ENCODE data around the gene LIMS1.
"Not testable (repeated sequence)": the region's sequence is repeated elsewhere in the genome, so short reads cannot be mapped to it uniquely, and the experiment has no call there.

LIMS1 gene

GRCh38 chr2:108670282-108670681, 136.0 kb downstream of the LIMS1 start:
- not testable (repeated sequence) for DNase-seq

- not testable (repeated sequence) for DNase-seq
Measured at GRCh38 chr2:108672200-108672805, 138.0 kb downstream of the LIMS1 start.

GRCh38 chr2:108676522-108676921, 142.3 kb downstream of the LIMS1 start:
- DNase-seq: not testable (repeated sequence)

- not testable (repeated sequence) for DNase-seq
Measured at GRCh38 chr2:108677239-108677744, 143.0 kb downstream of the LIMS1 start.

- not testable (repeated sequence) for DNase-seq
Measured at GRCh38 chr2:108678198-108678651, 144.0 kb downstream of the LIMS1 start.

- not testable (repeated sequence) for DNase-seq
Measured at GRCh38 chr2:108680805-108681204, 146.5 kb downstream of the LIMS1 start.

GRCh38 chr2:108688818-108689756, 154.8 kb downstream of the LIMS1 start:
- DNase-seq: not testable (repeated sequence)

- DNase-seq: not testable (repeated sequence)
Measured at GRCh38 chr2:108690001-108690400, 155.7 kb downstream of the LIMS1 start.

- no peak for DNase-seq
Measured at GRCh38 chr2:108691447-108691846, 157.2 kb downstream of the LIMS1 start.

- no peak for DNase-seq
Measured at GRCh38 chr2:108701208-108701607, 166.9 kb downstream of the LIMS1 start.

GRCh38 chr2:108701806-108702205, 167.5 kb downstream of the LIMS1 start:
- no peak for DNase-seq

- DNase-seq: no peak
Measured at GRCh38 chr2:108704871-108705270, 170.6 kb downstream of the LIMS1 start.

GRCh38 chr2:108707300-108707699, 173.0 kb downstream of the LIMS1 start:
- no peak for DNase-seq

GRCh38 chr2:108716971-108717370, 182.7 kb downstream of the LIMS1 start:
- not testable (repeated sequence) for DNase-seq

GRCh38 chr2:108719149-108720044, 185.1 kb downstream of the LIMS1 start, which contains the start of gene RANBP2:
TSS of gene RANBP2 (plus strand) at chr2:108719482. CDS start at chr2:108719607, 125 bp downstream.
- DNase-seq: peak; percentile 48 to 87

- not testable (repeated sequence) for DNase-seq
Measured at GRCh38 chr2:108726048-108726447, 191.8 kb downstream of the LIMS1 start.

- not testable (repeated sequence) for DNase-seq
Measured at GRCh38 chr2:108734656-108735055, 200.4 kb downstream of the LIMS1 start.
